ENCODE measurements around the gene ZNF74. TPM values are rescaled to one million over a fixed set of nuclear protein-coding genes. Genes with fewer than 3 reads are reported as not detected.

The ZNF74 gene
- total RNA-seq, 4 donors from 2014 or later = 2.8 to 7.2 (median 3.5) TPM

GRCh38 chr22:20386336-20386735 lies 7.6 kb upstream of the ZNF74 start:
- TF ChIP-seq, protein P1, sequence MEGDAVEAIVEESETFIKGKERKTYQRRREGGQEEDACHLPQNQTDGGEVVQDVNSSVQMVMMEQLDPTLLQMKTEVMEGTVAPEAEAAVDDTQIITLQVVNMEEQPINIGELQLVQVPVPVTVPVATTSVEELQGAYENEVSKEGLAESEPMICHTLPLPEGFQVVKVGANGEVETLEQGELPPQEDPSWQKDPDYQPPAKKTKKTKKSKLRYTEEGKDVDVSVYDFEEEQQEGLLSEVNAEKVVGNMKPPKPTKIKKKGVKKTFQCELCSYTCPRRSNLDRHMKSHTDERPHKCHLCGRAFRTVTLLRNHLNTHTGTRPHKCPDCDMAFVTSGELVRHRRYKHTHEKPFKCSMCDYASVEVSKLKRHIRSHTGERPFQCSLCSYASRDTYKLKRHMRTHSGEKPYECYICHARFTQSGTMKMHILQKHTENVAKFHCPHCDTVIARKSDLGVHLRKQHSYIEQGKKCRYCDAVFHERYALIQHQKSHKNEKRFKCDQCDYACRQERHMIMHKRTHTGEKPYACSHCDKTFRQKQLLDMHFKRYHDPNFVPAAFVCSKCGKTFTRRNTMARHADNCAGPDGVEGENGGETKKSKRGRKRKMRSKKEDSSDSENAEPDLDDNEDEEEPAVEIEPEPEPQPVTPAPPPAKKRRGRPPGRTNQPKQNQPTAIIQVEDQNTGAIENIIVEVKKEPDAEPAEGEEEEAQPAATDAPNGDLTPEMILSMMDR (IDR thresholded peaks at IDR 0.05; ENCODE audit: low read depth) = no peak

GRCh38 chr22:20386972-20387371 lies 7.0 kb upstream of the ZNF74 start:
- TF ChIP-seq, protein P1 (IDR thresholded peaks at IDR 0.05; ENCODE audit: low read depth) = no peak

- TF ChIP-seq, protein P1 (IDR thresholded peaks at IDR 0.05; ENCODE audit: low read depth) = no peak
Observed at GRCh38 chr22:20388200-20388599, 5.8 kb upstream of the ZNF74 start.

GRCh38 chr22:20389288-20389687 lies 4.7 kb upstream of the ZNF74 start:
- TF ChIP-seq, protein P1 (IDR thresholded peaks at IDR 0.05; ENCODE audit: low read depth) = no peak

DNA sequence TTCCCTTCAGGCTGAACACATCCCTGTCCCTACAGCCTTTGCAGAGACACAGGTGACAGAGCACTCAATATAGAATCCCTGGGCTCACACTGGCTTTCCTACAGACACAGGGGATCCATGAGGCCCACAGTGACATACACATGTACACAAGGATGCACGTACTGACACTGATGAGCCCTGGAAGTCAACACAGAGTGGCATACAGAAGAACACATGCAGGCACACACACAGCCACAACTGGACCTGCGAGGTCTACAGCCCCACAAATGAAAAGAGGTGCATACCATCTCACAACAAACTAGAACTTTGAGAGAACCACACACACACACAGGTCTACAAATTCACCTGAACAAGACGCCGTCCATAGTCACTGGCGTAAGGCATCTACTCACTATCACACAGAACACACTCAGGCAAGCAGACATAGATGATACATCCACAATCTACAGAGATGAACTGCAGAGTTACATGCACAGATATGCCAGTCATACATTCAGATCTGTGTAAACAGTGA lies 3.5 kb upstream of the ZNF74 start:
- TF ChIP-seq, protein P1 (IDR thresholded peaks at IDR 0.05; ENCODE audit: low read depth) = no peak

DNA sequence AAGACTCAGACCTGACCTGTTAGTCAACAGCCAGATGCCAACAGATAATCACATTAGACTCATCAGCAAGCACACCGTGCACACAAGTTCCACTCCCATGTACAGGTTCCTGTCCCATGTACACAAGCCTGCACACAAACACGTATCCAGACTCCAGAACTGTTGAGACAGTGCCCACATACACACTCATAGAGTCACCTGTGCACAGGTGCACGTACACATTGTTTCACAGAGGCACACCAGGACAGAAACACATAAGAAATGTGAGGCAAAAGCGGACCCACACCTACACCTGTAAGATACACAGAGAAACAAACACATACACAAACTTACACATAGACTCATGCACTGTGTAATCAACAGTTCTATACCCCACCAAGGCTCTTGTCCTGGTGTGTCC lies 2.7 kb upstream of the ZNF74 start:
- TF ChIP-seq, protein P1 (IDR thresholded peaks at IDR 0.05; ENCODE audit: low read depth) = no peak

GRCh38 chr22:20392983-20393704 lies 807 bp upstream of the ZNF74 start:
- TF ChIP-seq, protein P1 (IDR thresholded peaks at IDR 0.05; ENCODE audit: low read depth) = no peak

Data from subcutaneous adipose tissue (tissue), 4 donors.